Measurements from ENCODE around the gene ANKRD53.

DNA sequence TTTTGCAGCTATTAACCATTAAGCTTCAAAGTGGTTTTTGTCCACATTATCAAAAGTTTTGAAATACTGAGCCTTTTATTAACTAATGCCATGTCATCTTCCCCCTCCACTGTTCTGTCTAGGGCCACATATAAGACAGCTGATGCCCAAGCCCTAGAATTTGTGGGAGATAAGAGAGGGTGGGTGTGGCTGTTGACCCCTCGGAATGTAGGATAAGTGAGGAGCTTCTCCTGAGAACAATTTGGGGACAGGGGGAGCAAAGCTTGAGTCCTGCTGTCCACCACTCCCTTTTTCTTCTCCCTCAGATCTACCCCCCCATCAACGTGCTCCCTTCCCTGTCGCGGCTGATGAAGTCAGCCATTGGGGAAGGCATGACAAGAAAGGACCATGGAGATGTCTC is 14.3 kb upstream of the ANKRD53 start:
- TF ChIP-seq CTCF (IDR thresholded peaks at IDR 0.05) (no peak), POLR2A (IDR thresholded peaks at IDR 0.05) (no peak), POLR2AphosphoS5 (IDR thresholded peaks at IDR 0.05) (no peak)
